Measurements from ENCODE around the gene ITGB7. TPM values are rescaled to one million over a fixed set of nuclear protein-coding genes. Genes with fewer than 3 reads are reported as not detected.

The ITGB7 gene
- total RNA-seq, 1 experiment from 2014 or later = 0.98 TPM

GRCh38 chr12:53224061-53224896 is 17.2 kb upstream of the ITGB7 start:
- Histone ChIP-seq H3K9me3 (ENCODE audit: control insufficient read depth, insufficient read depth, low read depth, low read length) (no peaks in the 10 kb centered on the region), H3K4me1 (ENCODE audit: control insufficient read depth, insufficient read depth, low read length) (peaks cover 34% of the 10 kb centered on the region), H3K27ac (ENCODE audit: low read length) (peak overlapping the region; percentile 82), H3K36me3 (ENCODE audit: control insufficient read depth, insufficient read depth, low read length) (no peaks in the 10 kb centered on the region), H3K27me3 (ENCODE audit: control insufficient read depth, insufficient read depth, low read length) (no peaks in the 10 kb centered on the region), H3K4me3 (ENCODE audit: low read depth in 2 of 2, low read length in 2 of 2) (no peak overlapping the region)
- BruUV-seq (replicated peaks) = no TSS peak
- TF ChIP-seq CTCF (IDR thresholded peaks at IDR 0.05) = no peak; the same call in 1 of the 2 replicates
- no peak for TF ChIP-seq POLR2AphosphoS5 (IDR thresholded peaks at IDR 0.05; ENCODE audit: low read depth, low read length)
- TF ChIP-seq TCF7L2 (IDR thresholded peaks at IDR 0.05; ENCODE audit: low read depth, low read length) = no peak
- no peak for TF ChIP-seq SIN3A (IDR thresholded peaks at IDR 0.05; ENCODE audit: borderline replicate concordance, insufficient read depth, low read depth, low read length)
- TF ChIP-seq REST (IDR thresholded peaks at IDR 0.05; ENCODE audit: insufficient read depth in 1 of 2, low read depth in 2 of 2, low read length in 1 of 2) = no peak
- in situ Hi-C loops (cut with HindIII; ENCODE audit: low pct_unique_long_range_greater_than_20kb, low sequenced_read_pairs) = no loop called here
- ATAC-seq (no peak), DNase-seq (ENCODE audit: low read depth, low spot score) (no peak)
- POLR2A ChIA-PET = interaction anchor here (0.6 kb wide), 1 partner anchor 25 kb away, joined by 10 read pairs; no protein-coding TSS in a partner anchor
- intact Hi-C loops (cut with micrococcal nuclease; ENCODE audit: unreplicated experiment) = no loop called here
- CTCF ChIA-PET = interaction anchor here (0.6 kb wide), 2 partner anchors 54 to 94 kb away, joined by 4 to 9 read pairs; no protein-coding TSS in a partner anchor

- no TSS peak for BruUV-seq (replicated peaks)
- intact Hi-C loops (cut with micrococcal nuclease; ENCODE audit: unreplicated experiment) = no loop called here
- no peak for ATAC-seq
- CTCF ChIA-PET = interaction anchor here (0.6 kb wide), 2 partner anchors 55 to 122 kb away, joined by 3 to 4 read pairs; no protein-coding TSS in a partner anchor
- Histone ChIP-seq H3K36me3 (ENCODE audit: control insufficient read depth, insufficient read depth, low read length) (no peaks in the 10 kb centered on the region), H3K27me3 (ENCODE audit: control insufficient read depth, insufficient read depth, low read length) (no peaks in the 10 kb centered on the region), H3K27ac (ENCODE audit: low read length) (peak overlapping the region; percentile 88), H3K4me1 (ENCODE audit: control insufficient read depth, insufficient read depth, low read length) (peaks cover 34% of the 10 kb centered on the region), H3K9me3 (ENCODE audit: control insufficient read depth, insufficient read depth, low read depth, low read length) (no peaks in the 10 kb centered on the region), H3K4me3 (ENCODE audit: low read depth in 2 of 2, low read length in 2 of 2) (no peak overlapping the region)
- TF ChIP-seq TCF7L2 (IDR thresholded peaks at IDR 0.05; ENCODE audit: low read depth, low read length) = no peak
- no peak for TF ChIP-seq REST (IDR thresholded peaks at IDR 0.05; ENCODE audit: insufficient read depth in 1 of 2, low read depth in 2 of 2, low read length in 1 of 2)
- TF ChIP-seq POLR2AphosphoS5 (IDR thresholded peaks at IDR 0.05; ENCODE audit: low read depth, low read length) = no peak
- TF ChIP-seq SIN3A (IDR thresholded peaks at IDR 0.05; ENCODE audit: borderline replicate concordance, insufficient read depth, low read depth, low read length) = no peak
- no peak for TF ChIP-seq CTCF (IDR thresholded peaks at IDR 0.05)
- POLR2A ChIA-PET = interaction anchor here (0.6 kb wide), 3 partner anchors 21 to 1246 kb away, joined by 5 to 10 read pairs (median 5); no protein-coding TSS in a partner anchor
- in situ Hi-C loops (cut with HindIII; ENCODE audit: low pct_unique_long_range_greater_than_20kb, low sequenced_read_pairs) = no loop called here
- DNase-seq (ENCODE audit: low read depth, low spot score) = no peak
Observed at GRCh38 chr12:53223389-53224060, 16.5 kb upstream of the ITGB7 start.

All from Panc1 (cell line).